COLO829 (cell line): Measurements from ENCODE around the gene GRK2.

ENCODE experiments used
- DNase-seq: peaks from one replicate; pipeline ENCODE4 v3.0.0; 2012; ENCODE audit warnings: low spot score

The GRK2 gene

GRCh38 chr11:67299471-67300191 is 33.4 kb downstream of the GRK2 start:
- DNase-seq: no peak

DNA sequence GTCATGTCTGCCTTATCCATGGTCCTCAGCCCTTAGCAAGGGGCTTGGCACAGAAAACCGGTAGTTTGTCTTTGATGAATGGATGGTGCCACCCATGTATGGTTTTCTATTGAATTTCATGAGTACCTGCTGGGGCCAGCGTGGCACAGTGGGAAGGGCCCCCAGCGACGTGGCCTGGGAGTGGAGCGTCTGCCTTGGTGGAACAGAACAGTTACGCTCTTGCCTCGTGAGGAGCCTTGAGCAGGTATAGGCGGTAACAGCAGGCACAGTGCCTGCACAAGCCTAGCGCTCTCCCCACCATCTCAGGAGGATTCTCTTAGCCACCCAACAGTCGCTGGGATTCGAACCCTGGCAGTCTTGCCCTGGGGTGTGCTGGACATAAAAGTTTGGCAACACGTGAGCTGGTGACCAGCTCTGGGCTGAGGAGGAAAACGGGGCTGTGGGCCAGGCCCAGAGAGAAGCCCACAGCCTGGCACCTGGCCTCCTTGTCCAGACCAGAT is 34.0 kb downstream of the GRK2 start:
- no peak for DNase-seq

DNA sequence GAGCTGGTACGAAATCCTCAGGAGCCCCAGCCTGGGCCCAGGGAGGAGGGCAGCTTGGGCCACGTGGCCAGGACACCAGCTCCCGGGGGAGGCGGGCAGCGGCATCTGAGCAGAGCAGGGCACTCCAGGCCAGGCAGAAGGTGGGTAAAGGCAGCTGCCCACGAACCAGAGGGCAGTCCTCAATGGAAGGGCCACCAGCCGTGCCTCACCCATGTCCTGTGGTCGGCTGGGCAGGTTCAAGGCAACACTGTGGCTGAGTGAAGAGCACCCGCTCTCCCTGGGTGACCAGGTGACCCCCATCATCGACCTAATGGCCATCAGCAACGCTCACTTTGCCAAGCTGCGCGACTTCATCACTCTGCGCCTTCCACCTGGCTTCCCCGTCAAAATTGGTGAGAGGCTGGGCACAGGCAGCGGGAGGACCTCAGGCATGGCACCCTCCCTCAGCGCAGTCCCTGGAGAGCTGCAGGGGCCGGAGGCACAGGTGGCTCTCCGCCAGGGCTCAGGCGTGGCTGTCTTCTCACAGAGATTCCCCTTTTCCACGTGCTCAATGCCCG is 34.6 kb downstream of the GRK2 start:
- DNase-seq: no peak

DNA sequence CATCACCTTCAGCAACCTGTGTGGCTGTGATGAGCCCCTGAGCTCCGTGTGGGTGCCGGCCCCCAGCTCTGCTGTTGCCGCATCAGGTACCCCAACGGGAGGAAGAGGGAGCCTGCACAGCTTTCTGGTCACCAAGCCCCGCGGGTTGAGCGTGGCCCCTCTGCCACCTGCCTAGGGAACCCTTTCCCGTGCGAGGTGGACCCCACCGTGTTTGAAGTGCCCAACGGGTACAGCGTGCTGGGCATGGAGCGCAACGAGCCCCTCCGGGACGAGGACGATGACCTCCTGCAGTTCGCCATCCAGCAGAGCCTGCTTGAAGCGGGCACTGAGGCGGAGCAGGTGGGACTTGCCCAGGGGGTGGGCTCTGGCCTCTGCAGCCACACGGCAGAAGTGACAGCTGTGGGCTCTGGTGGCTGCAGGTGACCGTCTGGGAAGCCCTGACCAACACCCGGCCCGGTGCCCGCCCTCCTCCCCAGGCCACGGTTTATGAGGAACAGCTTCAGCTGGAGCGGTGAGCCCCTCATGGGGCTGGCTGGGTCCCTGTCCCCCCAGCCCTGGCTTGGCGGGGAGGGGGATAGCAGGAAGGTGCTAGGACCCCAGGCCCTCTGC is 35.1 kb downstream of the GRK2 start:
- DNase-seq: no peak

- DNase-seq: no peak
These were observed 35.8 kb downstream of the GRK2 start for GRCh38 chr11:67301951-67302516.

GRCh38 chr11:67302571-67303131 is 36.4 kb downstream of the GRK2 start:
- no peak for DNase-seq

- no peak for DNase-seq
These were observed 37.0 kb downstream of the GRK2 start, which contains the start of gene SSH3 for GRCh38 chr11:67303132-67303834. Gene SSH3 (plus strand): TSS chr11:67303530. CDS start chr11:67303626, 96 bp downstream.

- no peak for DNase-seq
These were observed 37.6 kb downstream of the GRK2 start for GRCh38 chr11:67303835-67304411.

DNA sequence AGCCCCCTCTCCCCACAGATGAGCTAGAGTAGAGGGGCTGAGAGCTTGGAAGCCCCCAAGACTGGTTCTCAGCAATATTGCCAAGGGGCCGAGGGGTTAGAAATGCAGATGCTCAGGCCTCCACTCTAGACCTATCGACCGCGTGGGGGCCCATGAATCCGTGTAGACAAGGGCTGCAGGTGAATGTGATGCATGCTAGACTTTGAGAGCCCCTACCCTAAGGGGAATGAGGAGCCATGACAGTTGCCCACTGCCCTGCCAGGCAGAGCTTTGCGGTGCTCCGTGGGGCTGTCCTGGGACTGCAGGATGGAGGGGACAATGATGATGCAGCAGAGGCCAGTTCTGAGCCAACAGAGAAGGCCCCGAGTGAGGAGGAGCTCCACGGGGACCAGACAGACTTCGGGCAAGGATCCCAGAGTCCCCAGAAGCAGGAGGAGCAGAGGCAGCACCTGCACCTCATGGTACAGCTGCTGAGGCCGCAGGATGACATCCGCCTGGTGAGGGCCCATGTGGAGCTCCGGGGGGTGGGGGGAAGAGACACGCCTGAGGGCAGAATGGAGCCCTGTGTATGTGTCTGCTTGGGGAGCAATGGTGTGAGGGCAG is 38.3 kb downstream of the GRK2 start:
- DNase-seq: no peak

DNA sequence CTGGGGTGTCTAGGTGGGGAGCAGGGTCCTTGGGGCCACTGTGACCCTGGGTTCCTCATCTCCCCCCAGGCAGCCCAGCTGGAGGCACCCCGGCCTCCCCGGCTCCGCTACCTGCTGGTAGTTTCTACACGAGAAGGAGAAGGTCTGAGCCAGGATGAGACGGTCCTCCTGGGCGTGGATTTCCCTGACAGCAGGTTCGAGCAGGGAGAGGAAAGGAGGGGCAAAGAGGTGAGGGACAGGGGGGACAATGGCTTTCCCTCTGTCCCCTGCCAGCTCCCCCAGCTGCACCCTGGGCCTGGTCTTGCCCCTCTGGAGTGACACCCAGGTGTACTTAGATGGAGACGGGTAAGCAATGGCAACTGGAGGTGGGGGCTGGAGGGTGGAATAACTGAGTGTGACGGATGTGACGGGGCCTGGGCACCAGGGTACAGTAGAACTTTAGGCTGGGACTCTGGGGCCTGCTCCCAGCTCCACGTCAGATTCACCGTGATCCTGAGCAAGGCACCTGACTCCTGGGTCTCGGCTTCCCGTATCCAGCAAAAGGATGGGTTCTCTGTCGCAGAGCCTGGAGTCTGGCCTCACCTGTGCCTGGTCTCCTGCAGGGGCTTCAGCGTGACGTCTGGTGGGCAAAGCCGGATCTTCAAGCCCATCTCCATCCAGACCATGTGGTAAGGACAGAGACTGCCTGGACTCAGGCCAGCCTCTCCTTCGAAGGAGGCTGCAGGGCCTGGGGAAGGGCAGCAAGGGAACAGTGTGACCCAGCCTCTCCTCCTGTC is 40.7 kb downstream of the GRK2 start:
- DNase-seq: no peak

DNA sequence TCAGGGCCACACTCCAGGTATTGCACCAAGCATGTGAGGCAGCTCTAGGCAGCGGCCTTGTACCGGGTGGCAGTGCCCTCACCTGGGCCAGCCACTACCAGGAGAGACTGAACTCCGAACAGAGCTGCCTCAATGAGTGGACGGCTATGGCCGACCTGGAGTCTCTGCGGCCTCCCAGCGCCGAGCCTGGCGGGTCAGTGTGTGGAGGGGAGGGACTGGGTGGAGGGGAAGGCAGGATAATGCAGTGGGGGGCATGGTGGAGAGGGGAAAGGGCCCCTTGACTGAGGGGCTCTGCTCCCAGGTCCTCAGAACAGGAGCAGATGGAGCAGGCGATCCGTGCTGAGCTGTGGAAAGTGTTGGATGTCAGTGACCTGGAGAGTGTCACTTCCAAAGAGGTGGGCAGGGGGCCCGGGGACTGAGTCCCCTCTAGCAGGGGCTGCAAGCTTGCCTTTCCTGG is 41.3 kb downstream of the GRK2 start:
- DNase-seq: no peak

- DNase-seq: no peak
These were observed 42.0 kb downstream of the GRK2 start for GRCh38 chr11:67308031-67308866.

DNA sequence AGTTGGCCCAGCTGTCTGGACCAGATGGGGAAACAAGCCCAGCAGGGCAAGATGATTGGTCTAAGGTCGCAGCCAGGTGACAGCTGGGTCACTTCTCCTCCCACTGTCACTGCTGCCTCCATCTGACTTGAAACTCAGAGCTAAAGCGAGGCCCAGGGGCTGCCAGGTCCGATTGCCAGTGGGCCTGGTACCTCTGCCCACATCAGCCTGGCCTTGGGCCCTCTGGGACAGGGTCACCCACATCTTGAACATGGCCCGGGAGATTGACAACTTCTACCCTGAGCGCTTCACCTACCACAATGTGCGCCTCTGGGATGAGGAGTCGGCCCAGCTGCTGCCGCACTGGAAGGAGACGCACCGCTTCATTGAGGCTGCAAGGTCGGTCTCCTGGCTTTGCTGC is 42.9 kb downstream of the GRK2 start:
- no peak for DNase-seq

- no peak for DNase-seq
These were observed 43.4 kb downstream of the GRK2 start for GRCh38 chr11:67309661-67310061.

DNA sequence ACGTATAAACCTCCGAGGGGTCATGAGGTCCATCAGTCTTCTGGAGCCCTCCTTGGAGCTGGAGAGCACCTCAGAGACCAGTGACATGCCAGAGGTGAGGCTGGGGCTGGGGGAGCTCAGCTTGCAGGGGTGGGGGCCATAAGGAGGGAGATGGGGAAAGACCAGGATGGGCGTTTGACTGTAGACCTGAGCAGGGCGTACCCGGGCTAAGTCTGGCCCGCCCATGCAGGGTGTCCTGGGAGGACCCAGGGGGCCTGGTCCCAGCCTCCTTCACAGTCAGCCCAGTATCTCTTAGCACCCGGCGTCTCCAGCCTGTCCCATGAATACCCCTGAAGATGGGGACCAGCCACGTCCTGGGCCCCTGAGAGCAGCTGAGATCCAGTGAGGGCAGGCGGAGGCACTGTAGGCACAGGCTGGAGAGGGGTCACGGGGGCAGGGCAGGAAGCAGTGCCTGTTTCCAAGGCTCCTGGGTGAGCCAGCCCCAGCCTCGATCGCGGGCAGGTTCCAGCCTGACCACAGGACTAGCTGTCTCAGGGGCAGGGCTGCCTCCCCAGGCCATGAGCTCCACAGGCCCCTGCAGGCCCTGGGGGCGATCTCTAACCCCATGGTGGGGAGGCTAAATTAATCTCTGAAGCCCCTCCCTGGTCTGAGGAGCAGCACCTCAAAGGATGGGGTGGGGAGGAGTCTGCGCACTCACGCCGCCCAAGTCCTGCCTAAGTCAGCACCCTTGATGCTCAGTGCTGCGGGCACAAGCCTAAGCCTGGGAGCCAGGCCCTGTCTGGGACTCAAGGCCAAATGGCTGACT is 44.2 kb downstream of the GRK2 start:
- no peak for DNase-seq

- no peak for DNase-seq
These were observed 44.8 kb downstream of the GRK2 start for GRCh38 chr11:67311051-67311555.

GRCh38 chr11:67311556-67312082 is 45.3 kb downstream of the GRK2 start:
- no peak for DNase-seq
